Neural progenitor cell (in vitro differentiated cells): ENCODE measurements around the gene ELP1.

Source experiments
- EZH2 ChIP-seq: fragments of 200-600 bp; sonication (generic); IDR thresholded peaks from 2 replicates; pipeline ENCODE4 v1.6.1; 2017; ENCODE audit warnings: antibody characterized with exemption, mild to moderate bottlenecking, moderate library complexity
- EZH2phosphoT487 ChIP-seq: fragments of 200-600 bp; sonication (generic); IDR thresholded peaks from 2 replicates; pipeline ENCODE4 v1.6.1; 2017; ENCODE audit warnings: antibody characterized with exemption
- TF ChIP-seq, protein P1 (sequence below): fragments of 200-600 bp; sonication (generic); IDR thresholded peaks from 2 replicates; pipeline ENCODE4 v1.5.1; 2017; ENCODE audit warnings: antibody characterized with exemption, mild to moderate bottlenecking

DNA sequence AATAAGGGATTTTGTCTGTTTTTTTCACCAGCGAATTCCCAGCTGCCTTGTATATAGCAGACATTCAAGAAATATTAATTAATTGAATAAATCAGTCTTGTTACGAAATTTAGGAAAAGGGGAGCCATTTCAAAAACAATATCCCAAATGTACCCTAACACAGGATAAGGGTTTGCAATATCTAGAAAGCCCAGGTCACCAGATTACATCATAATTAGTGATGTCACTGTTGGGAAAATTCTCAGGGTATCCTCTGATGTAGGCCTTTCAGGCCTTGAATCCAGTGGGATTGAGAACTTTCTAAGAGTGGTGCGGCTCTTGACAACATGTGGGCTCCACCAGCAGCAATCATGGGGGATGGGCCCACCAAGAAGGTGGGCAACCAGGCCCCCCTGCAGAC lies 71.9 kb downstream of the ELP1 start, which contains the start of gene ACTL7A:
- TF ChIP-seq, protein P1, sequence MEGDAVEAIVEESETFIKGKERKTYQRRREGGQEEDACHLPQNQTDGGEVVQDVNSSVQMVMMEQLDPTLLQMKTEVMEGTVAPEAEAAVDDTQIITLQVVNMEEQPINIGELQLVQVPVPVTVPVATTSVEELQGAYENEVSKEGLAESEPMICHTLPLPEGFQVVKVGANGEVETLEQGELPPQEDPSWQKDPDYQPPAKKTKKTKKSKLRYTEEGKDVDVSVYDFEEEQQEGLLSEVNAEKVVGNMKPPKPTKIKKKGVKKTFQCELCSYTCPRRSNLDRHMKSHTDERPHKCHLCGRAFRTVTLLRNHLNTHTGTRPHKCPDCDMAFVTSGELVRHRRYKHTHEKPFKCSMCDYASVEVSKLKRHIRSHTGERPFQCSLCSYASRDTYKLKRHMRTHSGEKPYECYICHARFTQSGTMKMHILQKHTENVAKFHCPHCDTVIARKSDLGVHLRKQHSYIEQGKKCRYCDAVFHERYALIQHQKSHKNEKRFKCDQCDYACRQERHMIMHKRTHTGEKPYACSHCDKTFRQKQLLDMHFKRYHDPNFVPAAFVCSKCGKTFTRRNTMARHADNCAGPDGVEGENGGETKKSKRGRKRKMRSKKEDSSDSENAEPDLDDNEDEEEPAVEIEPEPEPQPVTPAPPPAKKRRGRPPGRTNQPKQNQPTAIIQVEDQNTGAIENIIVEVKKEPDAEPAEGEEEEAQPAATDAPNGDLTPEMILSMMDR = no peak
- TF ChIP-seq EZH2phosphoT487 = no peak
- no peak for TF ChIP-seq EZH2
